ENCODE measurements around the gene SEPTIN5.

SEPTIN5 gene

GRCh38 chr22:19703869-19704268, 10.4 kb upstream of the SEPTIN5 start:
- no peak for TF ChIP-seq CTCF (IDR thresholded peaks at IDR 0.05; ENCODE audit: low read depth, low read length)
- no peak for DNase-seq (ENCODE audit: extremely low read depth, low read depth)

- TF ChIP-seq CTCF (IDR thresholded peaks at IDR 0.05; ENCODE audit: low read depth, low read length) = no peak
- DNase-seq (ENCODE audit: extremely low read depth, low read depth) = no peak
Observed at GRCh38 chr22:19704355-19705015, 9.8 kb upstream of the SEPTIN5 start.

- no peak for DNase-seq (ENCODE audit: extremely low read depth, low read depth)
- no peak for TF ChIP-seq CTCF (IDR thresholded peaks at IDR 0.05; ENCODE audit: low read depth, low read length)
Observed at GRCh38 chr22:19705181-19705934, 8.9 kb upstream of the SEPTIN5 start.

GRCh38 chr22:19706661-19707151, 7.6 kb upstream of the SEPTIN5 start:
- TF ChIP-seq CTCF (IDR thresholded peaks at IDR 0.05; ENCODE audit: low read depth, low read length) = no peak
- no peak for DNase-seq (ENCODE audit: extremely low read depth, low read depth)

- TF ChIP-seq CTCF (IDR thresholded peaks at IDR 0.05; ENCODE audit: low read depth, low read length) = no peak
- DNase-seq (ENCODE audit: extremely low read depth, low read depth) = no peak
Observed at GRCh38 chr22:19707347-19708290, 6.7 kb upstream of the SEPTIN5 start.

GRCh38 chr22:19708321-19709011, 5.8 kb upstream of the SEPTIN5 start:
- TF ChIP-seq CTCF (IDR thresholded peaks at IDR 0.05; ENCODE audit: low read depth, low read length) = no peak
- DNase-seq (ENCODE audit: extremely low read depth, low read depth) = no peak
